Lower leg skin (tissue), 4 donors: Measurements from ENCODE around the gene CPS1. TPM values are rescaled to one million over a fixed set of nuclear protein-coding genes. Genes with fewer than 3 reads are reported as not detected.

Source experiments
- DNase-seq, 2 donors: peaks; one replicate each; pipeline ENCODE4 v3.0.0-alpha.2; 2019; ENCODE audit warnings: low spot score in 2 of 2
- H3K4me3 ChIP-seq: fragments of 200-600 bp; sonication (generic); 2 replicates; pipeline ENCODE4 v1.5.1; 2017; ENCODE audit warnings: mild to moderate bottlenecking, low read depth; ENCODE audit not compliant: poor library complexity, severe bottlenecking
- POLR2A ChIP-seq, 2 donors: fragments of 450-650 bp; IDR thresholded peaks; one replicate each; pipeline ENCODE4 v1.6.1; 2016 to 2017; ENCODE audit warnings: antibody characterized with exemption in 2 of 2, mild to moderate bottlenecking in 1 of 2, moderate library complexity in 1 of 2
- WGBS, 2 donors: methylation state at CpG; one replicate each; pipeline ENCODE4 v1.1.5; 2018; 5-methylcytosine and 5-hydroxymethylcytosine counted together
- intact Hi-C: fragments of 100-400 bp; cut with DNase I; formaldehyde crosslinking; loops from one replicate; pipeline ENCODE4 v1.15.0; 2023; ENCODE audit warnings: low total_unique reads
- total RNA-seq, 4 donors: library from RNA; depleted of rRNA; stranded (reverse); fragments of >200 nt; gene quantifications; one replicate each; pipeline ENCODE4 v1.1.0, GENCODE V29; 2016
- TF ChIP-seq, protein P1 (sequence below), 3 donors: fragments of 450-650 bp; IDR thresholded peaks; one replicate each; pipeline ENCODE4 v1.5.1; 2016; ENCODE audit warnings: antibody characterized with exemption in 3 of 3, mild to moderate bottlenecking in 3 of 3, moderate library complexity in 2 of 3

CPS1 gene
- total RNA-seq, 4 donors from 2014 or later: 2.6 to 6.7 (median 5.3) TPM

DNA sequence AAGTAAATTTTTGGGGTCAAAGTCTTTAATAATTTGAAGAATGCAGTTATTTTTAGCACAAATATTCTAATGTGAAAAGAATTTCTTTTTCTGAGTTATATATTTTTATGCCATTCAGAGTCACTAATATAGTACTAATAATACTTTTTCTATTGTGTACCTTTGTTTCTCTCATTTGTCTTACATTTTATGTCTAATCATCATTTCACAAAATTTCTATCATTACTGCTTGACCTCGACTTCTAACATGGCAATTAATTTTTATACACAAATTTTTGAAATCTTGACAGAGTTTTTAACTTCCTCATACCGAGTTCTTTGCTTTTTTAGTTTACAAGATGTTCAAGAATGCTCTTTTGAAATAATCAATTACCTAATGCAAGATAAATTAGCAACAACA is 8.4 kb upstream of the CPS1 start:
- no peak overlapping the region for H3K4me3 ChIP-seq
- intact Hi-C loops: no loop called here
- no peak for TF ChIP-seq POLR2A (IDR thresholded peaks at IDR 0.05)
- TF ChIP-seq, protein P1, sequence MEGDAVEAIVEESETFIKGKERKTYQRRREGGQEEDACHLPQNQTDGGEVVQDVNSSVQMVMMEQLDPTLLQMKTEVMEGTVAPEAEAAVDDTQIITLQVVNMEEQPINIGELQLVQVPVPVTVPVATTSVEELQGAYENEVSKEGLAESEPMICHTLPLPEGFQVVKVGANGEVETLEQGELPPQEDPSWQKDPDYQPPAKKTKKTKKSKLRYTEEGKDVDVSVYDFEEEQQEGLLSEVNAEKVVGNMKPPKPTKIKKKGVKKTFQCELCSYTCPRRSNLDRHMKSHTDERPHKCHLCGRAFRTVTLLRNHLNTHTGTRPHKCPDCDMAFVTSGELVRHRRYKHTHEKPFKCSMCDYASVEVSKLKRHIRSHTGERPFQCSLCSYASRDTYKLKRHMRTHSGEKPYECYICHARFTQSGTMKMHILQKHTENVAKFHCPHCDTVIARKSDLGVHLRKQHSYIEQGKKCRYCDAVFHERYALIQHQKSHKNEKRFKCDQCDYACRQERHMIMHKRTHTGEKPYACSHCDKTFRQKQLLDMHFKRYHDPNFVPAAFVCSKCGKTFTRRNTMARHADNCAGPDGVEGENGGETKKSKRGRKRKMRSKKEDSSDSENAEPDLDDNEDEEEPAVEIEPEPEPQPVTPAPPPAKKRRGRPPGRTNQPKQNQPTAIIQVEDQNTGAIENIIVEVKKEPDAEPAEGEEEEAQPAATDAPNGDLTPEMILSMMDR (IDR thresholded peaks at IDR 0.05): no peak
- no peak for DNase-seq
- WGBS, 2 donors: 69 to 90% methylated on average over 2 of the region's 2 CpGs

DNA sequence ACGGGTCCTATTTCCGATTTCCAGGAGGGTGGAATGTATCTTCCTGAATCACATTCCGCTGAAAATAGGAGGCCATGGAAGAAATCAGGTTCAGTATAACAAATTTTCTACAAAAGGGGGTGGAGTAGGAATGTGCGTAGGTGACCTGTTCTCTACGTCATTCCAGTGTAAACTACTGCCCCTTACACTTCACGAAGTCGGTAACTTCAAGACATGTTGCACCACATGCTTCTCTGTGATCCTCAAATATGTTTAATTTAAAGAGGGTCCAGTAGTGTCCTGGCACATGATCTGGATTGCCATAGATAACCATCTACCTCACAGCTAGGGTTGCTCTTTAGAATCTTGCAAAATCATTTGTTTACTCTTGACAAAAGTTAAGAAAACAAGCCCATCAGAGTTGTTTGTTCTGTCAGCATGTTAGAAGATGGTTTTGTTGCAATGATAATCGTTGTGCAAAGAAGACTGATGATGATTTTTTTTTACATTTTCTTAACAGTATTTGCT is 7.5 kb upstream of the CPS1 start:
- 91% methylated on average over 8 of the region's 8 CpGs for WGBS, 2 donors
- intact Hi-C loops: no loop called here
- TF ChIP-seq, protein P1 (IDR thresholded peaks at IDR 0.05): no peak
- TF ChIP-seq POLR2A (IDR thresholded peaks at IDR 0.05): no peak
- H3K4me3 ChIP-seq: no peak overlapping the region
- no peak for DNase-seq

DNA sequence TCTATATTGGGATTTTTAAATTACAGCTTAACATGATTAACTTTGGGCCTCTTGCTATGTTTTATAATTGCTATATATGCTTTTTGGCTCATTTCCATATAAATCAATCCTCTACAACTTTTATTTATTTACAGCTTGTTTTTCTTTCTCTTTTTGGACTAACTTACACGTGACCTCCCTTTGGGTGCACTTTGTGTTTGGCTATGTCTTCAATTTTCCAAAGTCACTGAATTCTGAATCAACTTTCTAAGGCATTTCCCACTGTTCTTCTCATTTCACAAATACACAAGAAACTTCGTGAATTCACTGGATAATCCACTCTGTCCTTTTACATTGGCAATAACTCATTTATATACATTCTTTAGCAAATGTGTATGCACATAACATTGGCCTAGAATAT is 5.4 kb upstream of the CPS1 start:
- whole genome bisulfite sequencing, 2 donors: 46 to 65% methylated on average over 2 of the region's 2 CpGs
- H3K4me3 ChIP-seq: no peak overlapping the region
- intact Hi-C loops: no loop called here
- TF ChIP-seq, protein P1 (IDR thresholded peaks at IDR 0.05): no peak
- no peak for TF ChIP-seq POLR2A (IDR thresholded peaks at IDR 0.05)
- no peak for DNase-seq

DNA sequence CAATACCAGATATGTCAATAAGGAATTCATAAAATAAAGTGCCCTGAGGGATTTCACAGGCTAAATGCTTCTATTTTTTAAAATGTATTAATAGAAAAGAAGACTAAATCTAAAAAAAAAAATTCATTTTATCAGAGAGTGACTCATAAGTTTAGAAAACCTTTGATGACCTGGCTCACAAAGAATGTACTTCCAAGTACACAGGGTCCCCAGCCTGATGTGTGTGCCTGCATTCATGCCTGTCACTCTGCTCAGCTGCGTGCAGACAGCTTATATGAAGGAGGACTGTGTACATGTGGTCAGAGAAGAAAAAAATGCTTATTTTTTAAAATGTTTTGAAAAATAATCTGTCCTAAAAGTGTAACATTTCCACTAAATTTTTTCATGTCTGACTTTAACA is 3.0 kb upstream of the CPS1 start:
- H3K4me3 ChIP-seq: no peak overlapping the region
- 69 to 73% methylated on average over 1 of the region's 1 CpG for WGBS, 2 donors
- TF ChIP-seq, protein P1 (IDR thresholded peaks at IDR 0.05): no peak
- no peak for TF ChIP-seq POLR2A (IDR thresholded peaks at IDR 0.05)

DNA sequence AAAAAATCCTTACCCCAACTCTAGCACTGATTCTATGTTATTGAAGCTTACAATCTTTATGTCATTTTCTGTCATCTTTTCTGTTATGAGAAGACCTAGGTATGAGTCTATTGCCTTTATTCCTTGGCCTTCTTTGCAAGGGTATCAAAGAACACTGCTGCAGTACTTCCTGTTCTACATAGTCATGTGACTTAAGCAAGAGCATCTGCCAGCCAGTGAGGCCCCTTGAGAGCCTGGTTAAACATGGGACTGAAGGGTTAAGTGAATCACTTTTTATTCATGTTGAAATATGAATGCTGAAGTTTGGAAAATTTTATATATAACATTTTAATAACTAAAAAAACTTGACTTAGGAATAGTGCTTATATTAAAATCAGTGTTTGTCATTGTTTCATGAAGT is 844 bp upstream of the CPS1 start:
- DNase-seq: no peak
- no peak for TF ChIP-seq POLR2A (IDR thresholded peaks at IDR 0.05)
- TF ChIP-seq, protein P1 (IDR thresholded peaks at IDR 0.05): no peak
- no peak overlapping the region for H3K4me3 ChIP-seq
- intact Hi-C loops: no loop called here

More for the DNA sequence above, 3.0 kb upstream of the CPS1 start:
- intact Hi-C loops: no loop called here
- DNase-seq: no peak

DNA sequence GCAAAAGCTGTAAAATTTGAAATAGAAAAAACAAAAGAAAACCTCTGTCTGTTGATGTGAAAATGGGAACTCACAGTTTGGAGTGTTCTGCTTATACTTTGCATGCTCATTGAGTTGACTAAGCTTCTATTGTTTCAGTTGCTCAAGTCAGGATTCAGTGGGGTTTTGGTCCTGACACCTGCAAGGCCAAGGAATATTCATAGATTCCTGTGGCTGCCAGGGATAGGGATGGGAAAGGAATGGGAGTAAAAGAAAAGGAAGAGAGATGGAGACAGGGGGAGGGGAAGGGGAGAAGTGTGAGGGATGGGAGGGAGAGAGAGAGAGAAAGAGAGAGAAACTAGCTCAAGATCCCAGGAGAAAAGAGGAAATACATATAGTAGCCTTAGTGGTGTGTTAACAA is 1.3 kb downstream of the CPS1 start:
- no peak for DNase-seq
- TF ChIP-seq, protein P1 (IDR thresholded peaks at IDR 0.05): no peak
- TF ChIP-seq POLR2A (IDR thresholded peaks at IDR 0.05): no peak
- no peak overlapping the region for H3K4me3 ChIP-seq
- intact Hi-C loops: no loop called here
